ENCODE data around the gene NELFCD.

NELFCD gene

DNA sequence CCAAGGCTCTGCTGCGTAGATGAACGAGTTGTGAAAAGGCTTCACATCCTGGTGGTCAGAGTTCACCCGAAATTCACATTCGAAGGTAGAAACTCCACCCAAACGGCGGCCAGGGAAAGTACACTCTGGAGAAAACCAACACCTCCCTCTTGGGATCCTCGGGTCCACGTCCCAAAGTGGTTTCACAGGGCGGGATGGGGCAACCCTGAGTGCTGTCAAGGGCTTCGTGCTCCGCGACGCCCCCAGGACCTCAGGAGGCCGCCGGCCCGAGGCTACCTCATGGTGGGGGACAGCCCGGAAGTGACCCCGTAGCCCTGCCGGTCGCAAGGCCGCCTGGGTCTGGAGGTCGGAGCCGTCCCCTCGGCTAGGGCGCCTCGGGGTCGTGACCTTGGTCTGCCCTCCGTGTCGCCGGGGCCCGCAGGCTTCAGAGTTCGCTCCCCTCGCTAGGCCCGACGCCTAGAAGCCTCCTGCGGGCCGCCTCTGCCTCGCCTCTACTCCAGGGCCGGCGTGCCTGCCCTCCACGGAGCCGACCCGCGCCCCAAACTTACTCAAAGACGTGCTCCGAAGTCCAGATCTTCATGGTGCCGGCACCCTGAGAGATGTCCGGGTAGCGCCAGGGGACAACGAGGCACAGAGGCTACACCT is 61.2 kb downstream of the NELFCD start, which contains the start of gene PRELID3B:
PRELID3B (minus strand) TSS at position 636 of the 645 bp plus-strand sequence; CDS start at position 580, 56 bp downstream.
- DNase-seq (ENCODE audit: insufficient read length, low spot score) (peak; percentile 61), FAIRE-seq (no peak)

DNA sequence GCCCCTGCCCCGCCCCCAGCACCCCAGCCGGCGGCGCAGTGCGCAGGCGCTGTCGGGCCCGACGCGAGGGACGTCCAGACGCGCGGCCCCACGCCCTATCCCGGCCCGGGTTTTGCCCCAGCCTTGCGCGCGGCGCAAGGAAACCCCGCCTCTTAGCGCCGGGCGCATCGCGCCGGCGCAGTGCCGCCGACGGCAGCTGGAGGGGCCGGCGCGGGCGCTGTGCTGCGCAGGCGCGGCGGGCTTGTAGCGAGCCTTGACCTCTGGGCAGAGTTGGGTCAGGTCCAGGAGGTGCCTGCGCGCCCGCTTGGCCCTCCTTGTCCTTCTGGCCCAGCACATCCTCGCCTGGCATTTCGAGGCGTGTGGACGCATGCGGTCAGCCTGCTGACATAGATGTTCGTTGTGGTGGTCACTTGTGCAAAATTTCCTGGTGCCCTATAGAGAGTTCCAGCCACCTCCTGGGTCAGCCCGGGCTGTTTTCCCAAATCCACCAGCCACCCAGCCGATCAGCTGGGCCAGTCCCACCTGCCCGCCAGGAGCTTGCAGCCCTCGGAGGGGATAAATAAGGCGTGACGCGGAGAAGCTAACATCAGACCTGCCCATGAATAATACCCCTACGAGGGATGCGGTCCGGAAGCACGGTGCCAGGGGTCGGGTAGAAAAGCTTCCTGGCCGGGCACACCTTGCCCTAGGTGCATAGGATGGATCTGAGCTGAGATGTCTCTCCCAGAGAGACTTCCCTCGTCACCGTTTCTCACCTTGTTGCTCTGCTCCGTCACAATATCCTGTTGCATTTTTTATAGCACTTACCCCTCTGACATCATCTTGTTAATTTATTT is 62.0 kb downstream of the NELFCD start:
- peak; percentile 99 for FAIRE-seq
- DNase-seq (ENCODE audit: insufficient read length, low spot score): peak; percentile 100

DNA sequence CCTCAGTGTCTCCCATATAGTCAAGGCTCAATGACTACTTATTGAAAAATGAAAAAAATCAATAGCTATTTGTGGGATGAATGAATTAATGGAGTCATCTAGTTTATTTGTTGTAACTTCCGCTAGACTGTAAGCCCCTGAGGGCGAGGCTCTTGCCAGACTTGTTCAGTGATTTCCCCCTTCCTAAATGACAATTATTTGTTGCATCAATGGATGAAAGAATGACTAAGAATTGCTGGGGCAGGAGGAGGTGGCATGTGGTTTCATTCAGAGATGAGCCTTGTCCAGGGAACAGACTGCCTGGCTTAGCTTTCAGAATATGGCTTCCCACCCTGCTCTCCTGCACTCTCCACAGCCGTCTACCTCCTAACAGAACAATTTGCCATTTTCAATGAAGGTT is 62.6 kb downstream of the NELFCD start:
- FAIRE-seq: no peak
- no peak for DNase-seq (ENCODE audit: insufficient read length, low spot score)

DNA sequence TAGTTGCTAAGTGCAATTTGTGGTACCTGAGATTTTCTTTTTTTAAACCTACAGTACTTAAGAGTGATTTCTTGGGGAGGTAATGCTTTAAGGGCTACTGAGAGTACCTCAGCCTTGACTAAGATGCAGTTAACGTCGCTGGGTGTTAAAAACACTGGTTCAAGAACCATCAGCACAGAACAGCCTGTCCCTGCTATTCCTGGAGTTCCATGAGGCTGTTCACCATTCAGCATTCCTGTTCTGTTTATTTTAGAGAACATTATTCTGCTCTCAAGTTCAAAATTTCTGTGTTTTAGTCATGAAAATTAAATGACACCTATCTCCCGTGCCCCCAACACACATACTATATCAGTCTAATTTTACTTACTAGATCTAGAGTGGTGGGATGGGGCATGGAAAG is 63.2 kb downstream of the NELFCD start:
- DNase-seq (ENCODE audit: insufficient read length, low spot score) (no peak), FAIRE-seq (no peak)

Data from HTR-8/SVneo (cell line).